Stomach (tissue), 9 donors: ENCODE measurements around the gene FRAS1. TPM values are rescaled to one million over a fixed set of nuclear protein-coding genes. Genes with fewer than 3 reads are reported as not detected.

ENCODE experiments used
- DNase-seq, 2 donors: peaks; one replicate each; pipeline versions ENCODE4 v3.0.0 to v3.0.0-alpha.2; 2013 to 2019
- H3K27ac ChIP-seq, 5 donors: fragments of 200-600 bp in 4 of 5; sonication (generic) in 4 of 5; one replicate each; pipeline ENCODE4 v1.5.1; 2013 to 2019; ENCODE audit warnings: mild to moderate bottlenecking in 1 of 5, moderate library complexity in 1 of 5
- H3K27me3 ChIP-seq, 3 donors: fragments of 200-600 bp; sonication (generic); one replicate each; pipeline ENCODE4 v1.5.1; 2017 to 2019; ENCODE audit warnings: mixed run types in 1 of 3
- H3K36me3 ChIP-seq, 4 donors: fragments of 200-600 bp; sonication (generic); 1 replicate in 3 of 4; 2 replicates in 1 of 4; pipeline ENCODE4 v1.5.1; 2016 to 2019
- H3K4me1 ChIP-seq, 4 donors: fragments of 200-600 bp; sonication (generic); one replicate each; pipeline ENCODE4 v1.5.1; 2016 to 2019
- H3K4me3 ChIP-seq, 4 donors: fragments of 200-600 bp; sonication (generic) in 3 of 4; one replicate each; pipeline ENCODE4 v1.5.1; 2016 to 2019; ENCODE audit warnings: mild to moderate bottlenecking in 1 of 4
- H3K9me3 ChIP-seq, 4 donors: fragments of 200-600 bp; sonication (generic); one replicate each; pipeline ENCODE4 v1.5.1; 2016 to 2019
- EP300 ChIP-seq: sonication (generic); formaldehyde crosslinking; IDR thresholded peaks from one replicate; pipeline ENCODE4 v1.6.1; 2017; ENCODE audit warnings: antibody characterized with exemption
- POLR2A ChIP-seq, 4 donors: fragments of 450-650 bp; IDR thresholded peaks; one replicate each; pipeline ENCODE4 v1.6.1; 2016; ENCODE audit warnings: antibody characterized with exemption in 4 of 4, control low read depth in 2 of 4, mild to moderate bottlenecking in 1 of 4, moderate library complexity in 1 of 4
- POLR2AphosphoS5 ChIP-seq, 3 donors: sonication (generic); formaldehyde crosslinking; IDR thresholded peaks; one replicate each; pipeline ENCODE4 v1.6.1; 2016; ENCODE audit warnings: antibody characterized with exemption in 3 of 3
- WGBS, 5 donors: extraction: QIAGEN DNeasy Blood & Tissue Kit in 3 of 5; methylation state at CpG; one replicate each; pipeline versions ENCODE4 v1.1.5 to v1.1.7; 2013 to 2018; 5-methylcytosine and 5-hydroxymethylcytosine counted together
- intact Hi-C: fragments of 100-400 bp; cut with DNase I; formaldehyde crosslinking; loops from one replicate; pipeline ENCODE4 v1.15.1; 2023; ENCODE audit warnings: low total_unique reads
- polyA plus RNA-seq, 3 donors: library from polyadenylated mRNA; stranded (reverse); fragments of 200-250 nt; gene quantifications; one replicate each; pipeline ENCODE4 v1.2.3, GENCODE V29; 2013
- total RNA-seq, 5 donors: library from RNA; depleted of rRNA; stranded (reverse); fragments of >200 nt; gene quantifications; one replicate each; pipeline versions ENCODE4 v1.1.0 to v1.2.3, GENCODE V29; 2014 to 2016
- TF ChIP-seq, protein P1 (sequence below), 7 experiments: fragments of 450-650 bp in 4 of 7; fragments of 200-600 bp in 3 of 7; sonication (generic) in 3 of 7; IDR thresholded peaks; one replicate each; pipeline ENCODE4 v1.5.1; 2016 to 2019; ENCODE audit warnings: antibody characterized with exemption in 7 of 7, control low read depth in 2 of 7, mild to moderate bottlenecking in 1 of 7
- donor health status: healthy with polysubstance abuse.
- donor health status: Bipolar disorder and iron deficiency.
- donor health status: healthy.

FRAS1 gene
- total and polyA plus RNA-seq, 8 donors = under 0.01 to 12.7 (median 2.0) TPM

GRCh38 chr4:78560296-78560963 lies 503.3 kb downstream of the FRAS1 start:
- H3K4me1 ChIP-seq = peaks cover 26 to 79% (median 43%) of the 10 kb centered on the region in 4 donors
- TF ChIP-seq POLR2AphosphoS5 (IDR thresholded peaks at IDR 0.05) (peak in 2 of 3 donors; percentile 47 to 66), EP300 (no peak), POLR2A (IDR thresholded peaks at IDR 0.05) (no peak)
- TF ChIP-seq, protein P1, sequence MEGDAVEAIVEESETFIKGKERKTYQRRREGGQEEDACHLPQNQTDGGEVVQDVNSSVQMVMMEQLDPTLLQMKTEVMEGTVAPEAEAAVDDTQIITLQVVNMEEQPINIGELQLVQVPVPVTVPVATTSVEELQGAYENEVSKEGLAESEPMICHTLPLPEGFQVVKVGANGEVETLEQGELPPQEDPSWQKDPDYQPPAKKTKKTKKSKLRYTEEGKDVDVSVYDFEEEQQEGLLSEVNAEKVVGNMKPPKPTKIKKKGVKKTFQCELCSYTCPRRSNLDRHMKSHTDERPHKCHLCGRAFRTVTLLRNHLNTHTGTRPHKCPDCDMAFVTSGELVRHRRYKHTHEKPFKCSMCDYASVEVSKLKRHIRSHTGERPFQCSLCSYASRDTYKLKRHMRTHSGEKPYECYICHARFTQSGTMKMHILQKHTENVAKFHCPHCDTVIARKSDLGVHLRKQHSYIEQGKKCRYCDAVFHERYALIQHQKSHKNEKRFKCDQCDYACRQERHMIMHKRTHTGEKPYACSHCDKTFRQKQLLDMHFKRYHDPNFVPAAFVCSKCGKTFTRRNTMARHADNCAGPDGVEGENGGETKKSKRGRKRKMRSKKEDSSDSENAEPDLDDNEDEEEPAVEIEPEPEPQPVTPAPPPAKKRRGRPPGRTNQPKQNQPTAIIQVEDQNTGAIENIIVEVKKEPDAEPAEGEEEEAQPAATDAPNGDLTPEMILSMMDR (IDR thresholded peaks at IDR 0.05) = no peak
- intact Hi-C loops = no loop called here
- 55 to 75% (median 64%) methylated on average over 2 of the region's 2 CpGs for WGBS, 5 donors
- DNase-seq = peak in 1 of 2 donors; percentile 51
- H3K27ac ChIP-seq = peak overlapping the region; percentile 65 to 84 (median 73)
- H3K4me3 ChIP-seq = no peak overlapping the region
- no peaks in the 10 kb centered on the region for H3K9me3 ChIP-seq
- H3K36me3 ChIP-seq = no peaks in the 10 kb centered on the region
- H3K27me3 ChIP-seq = no peaks in the 10 kb centered on the region

GRCh38 chr4:78561677-78562076 lies 504.6 kb downstream of the FRAS1 start:
- no peak for TF ChIP-seq EP300
- peak; percentile 7 to 68 (median 26) for TF ChIP-seq POLR2AphosphoS5 (IDR thresholded peaks at IDR 0.05)
- intact Hi-C loops = no loop called here
- H3K9me3 ChIP-seq = no peaks in the 10 kb centered on the region
- H3K27ac ChIP-seq = peak overlapping the region; percentile 65 to 90 (median 74)
- H3K36me3 ChIP-seq = no peaks in the 10 kb centered on the region
- H3K27me3 ChIP-seq = no peaks in the 10 kb centered on the region
- H3K4me3 ChIP-seq = no peak overlapping the region
- DNase-seq = peak in 1 of 2 donors; percentile 73
- H3K4me1 ChIP-seq = peaks cover 29 to 85% (median 50%) of the 10 kb centered on the region in 4 donors

- H3K36me3 ChIP-seq = no peaks in the 10 kb centered on the region
- DNase-seq = no peak
- peaks cover 31 to 85% (median 57%) of the 10 kb centered on the region in 4 donors for H3K4me1 ChIP-seq
- H3K9me3 ChIP-seq = no peaks in the 10 kb centered on the region
- H3K27me3 ChIP-seq = no peaks in the 10 kb centered on the region
- H3K4me3 ChIP-seq = no peak overlapping the region
- TF ChIP-seq EP300 (no peak), POLR2A (IDR thresholded peaks at IDR 0.05) (no peak), POLR2AphosphoS5 (IDR thresholded peaks at IDR 0.05) (no peak)
- TF ChIP-seq, protein P1 (IDR thresholded peaks at IDR 0.05) = no peak
- intact Hi-C loops = no loop called here
- peak overlapping the region in 4 of 5 donors; percentile 70 to 79 (median 74) for H3K27ac ChIP-seq
- 34 to 54% (median 40%) methylated on average over 4 of the region's 4 CpGs for WGBS, 5 donors
These were observed 505.6 kb downstream of the FRAS1 start for GRCh38 chr4:78562687-78563086.

DNA sequence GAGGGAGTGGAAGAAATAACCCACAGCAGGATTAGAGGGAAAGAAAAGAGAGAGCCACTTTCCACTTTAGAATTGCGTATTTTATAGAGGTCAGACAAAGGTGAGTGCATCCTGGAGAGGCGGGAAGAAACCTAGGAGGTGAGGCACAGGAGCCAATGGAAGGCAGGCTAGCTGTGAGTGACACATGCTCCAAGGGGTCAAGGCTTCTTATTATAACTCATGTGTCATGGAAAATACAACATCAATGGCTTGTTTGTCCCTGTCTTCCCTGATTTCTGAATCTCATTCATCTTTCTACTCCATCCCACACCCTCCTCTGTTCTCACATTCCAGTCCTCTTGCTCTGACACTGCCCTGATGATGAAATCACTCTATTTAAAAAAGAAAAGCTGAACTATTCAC lies 508.8 kb downstream of the FRAS1 start:
- peak overlapping the region in 4 of 5 donors; percentile 41 to 71 (median 54) for H3K27ac ChIP-seq

More for the DNA sequence above, 508.8 kb downstream of the FRAS1 start:
- H3K4me1 ChIP-seq = peaks cover 43 to 80% (median 60%) of the 10 kb centered on the region in 4 donors
- no peak overlapping the region for H3K4me3 ChIP-seq
- peaks cover 0 to 2% (median 0%) of the 10 kb centered on the region in 4 donors for H3K36me3 ChIP-seq
- intact Hi-C loops = no loop called here
- no peaks in the 10 kb centered on the region for H3K9me3 ChIP-seq
- 65 to 77% (median 70%) methylated on average over 2 of the region's 2 CpGs for WGBS, 5 donors
- no peaks in the 10 kb centered on the region for H3K27me3 ChIP-seq
- TF ChIP-seq POLR2AphosphoS5 (IDR thresholded peaks at IDR 0.05) = no peak
- no peak for TF ChIP-seq POLR2A (IDR thresholded peaks at IDR 0.05)
- TF ChIP-seq, protein P1 (IDR thresholded peaks at IDR 0.05) = no peak
- TF ChIP-seq EP300 = no peak
- DNase-seq = peak in 1 of 2 donors; percentile 46
